Ovary (tissue), 3 donors: ENCODE data around the gene ATP2B3.

ENCODE experiments used
- EP300 ChIP-seq: sonication (generic); formaldehyde crosslinking; IDR thresholded peaks from one replicate; pipeline ENCODE4 v1.6.1; 2017; ENCODE audit warnings: antibody characterized with exemption
- POLR2A ChIP-seq: fragments of 450-650 bp; IDR thresholded peaks from one replicate; pipeline ENCODE4 v1.6.1; 2017; ENCODE audit warnings: antibody characterized with exemption, mild to moderate bottlenecking, moderate library complexity
- TF ChIP-seq, protein P1 (sequence below), 3 donors: fragments of 450-650 bp in 2 of 3; fragments of 200-600 bp in 1 of 3; IDR thresholded peaks; one replicate each; pipeline versions ENCODE4 v1.5.1 to v1.8.0; 2016 to 2022; ENCODE audit warnings: antibody characterized with exemption in 3 of 3, mild to moderate bottlenecking in 1 of 3
- donor health status: DM: no; HTN: no; CAD: no.

DNA sequence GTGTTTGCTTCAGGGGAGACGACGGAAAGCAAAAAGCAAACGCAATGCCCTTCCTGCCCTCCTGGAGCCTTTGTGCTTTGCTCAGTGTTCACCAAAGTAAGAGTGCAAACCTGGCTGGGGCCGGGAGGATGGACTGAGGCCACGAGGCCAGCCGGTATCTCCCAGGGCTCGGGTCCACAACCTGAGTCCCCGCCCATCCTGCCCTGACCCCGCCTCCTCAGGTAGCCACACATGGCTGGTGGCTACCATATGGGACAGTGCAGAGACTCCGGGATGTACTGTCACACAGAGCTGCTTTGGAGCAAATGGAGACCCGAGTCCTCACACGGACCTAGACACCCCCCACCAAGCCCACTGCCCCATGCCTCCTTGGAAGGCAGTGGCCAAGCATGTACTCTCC lies 4.8 kb downstream of the ATP2B3 start:
- TF ChIP-seq POLR2A (no peak), EP300 (no peak)
- TF ChIP-seq, protein P1, sequence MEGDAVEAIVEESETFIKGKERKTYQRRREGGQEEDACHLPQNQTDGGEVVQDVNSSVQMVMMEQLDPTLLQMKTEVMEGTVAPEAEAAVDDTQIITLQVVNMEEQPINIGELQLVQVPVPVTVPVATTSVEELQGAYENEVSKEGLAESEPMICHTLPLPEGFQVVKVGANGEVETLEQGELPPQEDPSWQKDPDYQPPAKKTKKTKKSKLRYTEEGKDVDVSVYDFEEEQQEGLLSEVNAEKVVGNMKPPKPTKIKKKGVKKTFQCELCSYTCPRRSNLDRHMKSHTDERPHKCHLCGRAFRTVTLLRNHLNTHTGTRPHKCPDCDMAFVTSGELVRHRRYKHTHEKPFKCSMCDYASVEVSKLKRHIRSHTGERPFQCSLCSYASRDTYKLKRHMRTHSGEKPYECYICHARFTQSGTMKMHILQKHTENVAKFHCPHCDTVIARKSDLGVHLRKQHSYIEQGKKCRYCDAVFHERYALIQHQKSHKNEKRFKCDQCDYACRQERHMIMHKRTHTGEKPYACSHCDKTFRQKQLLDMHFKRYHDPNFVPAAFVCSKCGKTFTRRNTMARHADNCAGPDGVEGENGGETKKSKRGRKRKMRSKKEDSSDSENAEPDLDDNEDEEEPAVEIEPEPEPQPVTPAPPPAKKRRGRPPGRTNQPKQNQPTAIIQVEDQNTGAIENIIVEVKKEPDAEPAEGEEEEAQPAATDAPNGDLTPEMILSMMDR (IDR thresholded peaks at IDR 0.05) = no peak
